H54 (cell line): ENCODE data around the gene KDM4B.
"Not testable (repeated sequence)": the region's sequence is repeated elsewhere in the genome, so short reads cannot be mapped to it uniquely, and the experiment has no call there.

Experiments used
- DNase-seq: peaks from one replicate; pipeline ENCODE4 v3.0.0; 2011; ENCODE audit warnings: low spot score, mixed read lengths; ENCODE audit not compliant: insufficient read length
- FAIRE-seq: peaks from 3 replicates; lab custom pipeline; 2011; peaks lifted over from hg19 to GRCh38; lab: Jason Lieb, UNC
- POLR2A ChIP-seq: IDR thresholded peaks from 2 replicates; pipeline ENCODE4 v1.6.1; 2011; ENCODE audit warnings: low read depth, mild to moderate bottlenecking, low read length

The KDM4B gene

GRCh38 chr19:4971816-4972495 is 3.0 kb downstream of the KDM4B start:
- DNase-seq (no peak), FAIRE-seq (no peak)
- no peak for TF ChIP-seq POLR2A

- FAIRE-seq: no peak
- peak; percentile 87 for DNase-seq
- TF ChIP-seq POLR2A: no peak
Observed at GRCh38 chr19:4972509-4973230, 3.8 kb downstream of the KDM4B start.

- no peak for FAIRE-seq
- TF ChIP-seq POLR2A: no peak
- DNase-seq: no peak
Observed at GRCh38 chr19:4974880-4975469, 6.1 kb downstream of the KDM4B start.

- DNase-seq, FAIRE-seq: not testable (repeated sequence)
Observed at GRCh38 chr19:4975601-4976000, 6.7 kb downstream of the KDM4B start.

GRCh38 chr19:4976401-4977298 is 7.7 kb downstream of the KDM4B start:
- no peak for TF ChIP-seq POLR2A
- DNase-seq (no peak), FAIRE-seq (no peak)

- DNase-seq (peak; percentile 59), FAIRE-seq (no peak)
- no peak for TF ChIP-seq POLR2A
Observed at GRCh38 chr19:4977299-4978174, 8.6 kb downstream of the KDM4B start.

GRCh38 chr19:4979211-4979807 is 10.4 kb downstream of the KDM4B start:
- DNase-seq (no peak), FAIRE-seq (no peak)
- TF ChIP-seq POLR2A: no peak

GRCh38 chr19:4980067-4980466 is 11.2 kb downstream of the KDM4B start:
- DNase-seq (no peak), FAIRE-seq (no peak)
- TF ChIP-seq POLR2A: no peak

- DNase-seq (no peak), FAIRE-seq (no peak)
- no peak for TF ChIP-seq POLR2A
Observed at GRCh38 chr19:4980838-4981680, 12.1 kb downstream of the KDM4B start.

GRCh38 chr19:4981681-4981958 is 12.7 kb downstream of the KDM4B start:
- FAIRE-seq (no peak), DNase-seq (no peak)
- TF ChIP-seq POLR2A: no peak

GRCh38 chr19:4983346-4984105 is 14.6 kb downstream of the KDM4B start:
- no peak for DNase-seq
- TF ChIP-seq POLR2A: no peak
- no peak for FAIRE-seq
